Head of caudate nucleus (tissue), 42 donors: ENCODE measurements around the gene USP19.
A peak's percentile ranks its signal among the peaks of the same experiment; 100 is the strongest.

ENCODE experiments used
- DNase-seq, 42 donors: peaks; one replicate each; pipeline versions ENCODE4 v3.0.0 to v3.0.0-alpha.2; 2020 to 2021; ENCODE audit warnings: mixed read lengths in 7 of 42
- intact Hi-C: fragments of 100-400 bp; cut with DNase I; formaldehyde crosslinking; loops from one replicate; pipeline ENCODE4 v1.15.0; 2022

USP19 gene

GRCh38 chr3:49134471-49135265 is 14.0 kb upstream of the USP19 start:
- DNase-seq: no peak
- intact Hi-C loops: no loop called here

- intact Hi-C loops: no loop called here
- peak; percentile 64 to 92 (median 82) for DNase-seq
Observed at GRCh38 chr3:49133226-49133951, 12.8 kb upstream of the USP19 start.

- DNase-seq: peak; percentile 28 to 88 (median 71)
- intact Hi-C loops: no loop called here
Observed at GRCh38 chr3:49132437-49133225, 12.0 kb upstream of the USP19 start, which contains the start of gene LAMB2. TSS of gene LAMB2 (minus strand) at chr3:49133050. CDS start at chr3:49132867, 183 bp downstream.

- intact Hi-C loops: no loop called here
- no peak for DNase-seq
Observed at GRCh38 chr3:49132073-49132436, 11.4 kb upstream of the USP19 start.

- no peak for DNase-seq
- intact Hi-C loops: no loop called here
Observed at GRCh38 chr3:49131576-49131975, 11.0 kb upstream of the USP19 start.

GRCh38 chr3:49131040-49131439 is 10.4 kb upstream of the USP19 start:
- no peak for DNase-seq
- intact Hi-C loops: no loop called here

- intact Hi-C loops: no loop called here
- peak; percentile 22 to 91 (median 65) for DNase-seq
Observed at GRCh38 chr3:49124991-49125670, 4.5 kb upstream of the USP19 start.

GRCh38 chr3:49124203-49124602 is 3.6 kb upstream of the USP19 start:
- DNase-seq: no peak
- intact Hi-C loops: no loop called here

- intact Hi-C loops: no loop called here
- no peak for DNase-seq
Observed at GRCh38 chr3:49123687-49124086, 3.1 kb upstream of the USP19 start.

GRCh38 chr3:49122886-49123545 is 2.4 kb upstream of the USP19 start:
- intact Hi-C loops: no loop called here
- DNase-seq: peak in 18 of 42 donors; percentile 10 to 65 (median 33)

- DNase-seq: no peak
- intact Hi-C loops: no loop called here
Observed at GRCh38 chr3:49122451-49122850, 1.8 kb upstream of the USP19 start.

GRCh38 chr3:49122022-49122421 is 1.4 kb upstream of the USP19 start:
- intact Hi-C loops: no loop called here
- DNase-seq: no peak

- DNase-seq: no peak
- intact Hi-C loops: no loop called here
Observed at GRCh38 chr3:49121132-49121736, 611 bp upstream of the USP19 start.

GRCh38 chr3:49120096-49120437 is 556 bp downstream of the USP19 start:
- no peak for DNase-seq
- intact Hi-C loops: no loop called here

- DNase-seq: no peak
- intact Hi-C loops: no loop called here
Observed at GRCh38 chr3:49119439-49119838, 1.2 kb downstream of the USP19 start.

- peak in 3 of 42 donors; percentile 14 to 26 (median 24) for DNase-seq
- intact Hi-C loops: no loop called here
Observed at GRCh38 chr3:49119036-49119435, 1.6 kb downstream of the USP19 start.

- DNase-seq: no peak
- intact Hi-C loops: no loop called here
Observed at GRCh38 chr3:49112262-49112661, 8.4 kb downstream of the USP19 start.

- DNase-seq: no peak
- intact Hi-C loops: no loop called here
Observed at GRCh38 chr3:49111347-49111746, 9.3 kb downstream of the USP19 start.
